Astrocyte of the spinal cord (primary cell): ENCODE results near the gene TRIB2.
"Not testable (repeated sequence)": the region's sequence is repeated elsewhere in the genome, so short reads cannot be mapped to it uniquely, and the experiment has no call there.

Source experiments
- DNase-seq: peaks from one replicate; pipeline ENCODE4 v3.0.0; 2011; ENCODE audit warnings: low read depth, low spot score
- H3K4me3 ChIP-seq: 2 replicates; pipeline ENCODE4 v1.5.1; 2011; ENCODE audit warnings: low read depth, mild to moderate bottlenecking, low read length, moderate library complexity
- CTCF ChIP-seq: IDR thresholded peaks from 2 replicates; pipeline ENCODE4 v1.5.1; 2012; ENCODE audit warnings: low read depth, mild to moderate bottlenecking, low read length, inconsistent platforms
- in situ Hi-C: cut with HindIII; loops from 2 replicates; pipeline ENCODE4 v1.10.0; 2017; ENCODE audit warnings: low sequenced_read_pairs

TRIB2 gene

GRCh38 chr2:12676771-12677170, 40.0 kb upstream of the TRIB2 start:
- H3K4me3 ChIP-seq = no peak overlapping the region
- TF ChIP-seq CTCF = no peak
- no peak for DNase-seq
- in situ Hi-C loops = no loop called here

- no peak for TF ChIP-seq CTCF
- DNase-seq = no peak
- H3K4me3 ChIP-seq = no peak overlapping the region
- in situ Hi-C loops = no loop called here
These were observed 38.5 kb upstream of the TRIB2 start for GRCh38 chr2:12678186-12678585.

GRCh38 chr2:12679550-12680072, 37.1 kb upstream of the TRIB2 start:
- no peak for TF ChIP-seq CTCF
- H3K4me3 ChIP-seq = no peak overlapping the region
- no peak for DNase-seq
- in situ Hi-C loops = no loop called here

GRCh38 chr2:12680115-12680514, 36.6 kb upstream of the TRIB2 start:
- H3K4me3 ChIP-seq, in situ Hi-C loops, DNase-seq: not testable (repeated sequence)

- TF ChIP-seq CTCF = no peak
- no peak for DNase-seq
- in situ Hi-C loops = no loop called here
- no peak overlapping the region for H3K4me3 ChIP-seq
These were observed 34.7 kb upstream of the TRIB2 start for GRCh38 chr2:12682017-12682416.

GRCh38 chr2:12683457-12684100, 33.2 kb upstream of the TRIB2 start:
- no peak for TF ChIP-seq CTCF
- H3K4me3 ChIP-seq = no peak overlapping the region
- no peak for DNase-seq
- in situ Hi-C loops = no loop called here

- H3K4me3 ChIP-seq = no peak overlapping the region
- DNase-seq = peak; percentile 43
- in situ Hi-C loops = no loop called here
- no peak for TF ChIP-seq CTCF
These were observed 32.2 kb upstream of the TRIB2 start for GRCh38 chr2:12684471-12684936.
